Measurements from ENCODE around the gene NLRX1.
A peak's percentile ranks its signal among the peaks of the same experiment; 100 is the strongest.
"Not testable (repeated sequence)": the region's sequence is repeated elsewhere in the genome, so short reads cannot be mapped to it uniquely, and the experiment has no call there.

Gene NLRX1
- total RNA-seq: 5.9 to 10.8 reads per million in 2 donors

GRCh38 chr11:119168471-119169281 is at the start of gene NLRX1:
TSS of gene NLRX1 (plus strand) at chr11:119168725. CDS start at chr11:119171404, 2,679 bp downstream.
- peak; percentile 64 to 92 (median 76) for DNase-seq

- DNase-seq: no peak
Measured at GRCh38 chr11:119118946-119119345, 49.6 kb upstream of the NLRX1 start.

- no peak for DNase-seq
Measured at GRCh38 chr11:119120639-119121007, 47.9 kb upstream of the NLRX1 start.

- peak; percentile 99 to 100 (median 100) for DNase-seq
Measured at GRCh38 chr11:119121008-119121810, 47.3 kb upstream of the NLRX1 start, which contains the start of gene HINFP. TSS of gene HINFP (plus strand) at chr11:119121580. CDS start at chr11:119126945, 5,365 bp downstream.

GRCh38 chr11:119121811-119122124 is 46.8 kb upstream of the NLRX1 start:
- DNase-seq: no peak

GRCh38 chr11:119125821-119126220 is 42.7 kb upstream of the NLRX1 start:
- DNase-seq: no peak

GRCh38 chr11:119126675-119127268 is 41.8 kb upstream of the NLRX1 start:
- no peak for DNase-seq

GRCh38 chr11:119130662-119131061 is 37.9 kb upstream of the NLRX1 start:
- DNase-seq: no peak

GRCh38 chr11:119134389-119134978 is 34.0 kb upstream of the NLRX1 start:
- DNase-seq: no peak

- not testable (repeated sequence) for DNase-seq
Measured at GRCh38 chr11:119139276-119139675, 29.2 kb upstream of the NLRX1 start.

- peak in 1 of 5 experiments; percentile 38 for DNase-seq
Measured at GRCh38 chr11:119144825-119145486, 23.6 kb upstream of the NLRX1 start.

- DNase-seq: no peak
Measured at GRCh38 chr11:119145551-119145950, 23.0 kb upstream of the NLRX1 start.

GRCh38 chr11:119147604-119148333 is 20.8 kb upstream of the NLRX1 start:
- DNase-seq: peak in 1 of 5 experiments; percentile 21

GRCh38 chr11:119148720-119149017 is 19.9 kb upstream of the NLRX1 start:
- no peak for DNase-seq

GRCh38 chr11:119149018-119149785 is 19.3 kb upstream of the NLRX1 start, which contains the start of gene ABCG4:
TSS of gene ABCG4 (plus strand) at chr11:119149052. CDS start at chr11:119149966, 914 bp downstream.
- DNase-seq: peak in 3 of 5 experiments; percentile 8 to 18 (median 10)

- DNase-seq: no peak
Measured at GRCh38 chr11:119149786-119150275, 18.7 kb upstream of the NLRX1 start.

- DNase-seq: peak in 1 of 5 experiments; percentile 9
Measured at GRCh38 chr11:119152043-119152442, 16.5 kb upstream of the NLRX1 start.

GRCh38 chr11:119152604-119153003 is 15.9 kb upstream of the NLRX1 start:
- DNase-seq: no peak

GRCh38 chr11:119153049-119153818 is 15.3 kb upstream of the NLRX1 start:
- DNase-seq: no peak

GRCh38 chr11:119154178-119154577 is 14.3 kb upstream of the NLRX1 start:
- DNase-seq: no peak

Measured in T-helper 2 cell (primary cell).